GM23338 (cell line): ENCODE results near the gene CAMLG.

Experiments
- CREB1 ChIP-seq: fragments of 250-450 bp; sonication (Bioruptor Pico); IDR thresholded peaks from 2 replicates; pipeline ENCODE4 v1.5.0; 2020; ENCODE audit warnings: low read depth, mild to moderate bottlenecking, moderate library complexity
- CTCF ChIP-seq, 2 experiments: fragments of 200-600 bp in 1 of 2; sonication (generic) in 1 of 2; conservative IDR thresholded peaks; 2 replicates each; pipeline versions ENCODE4 v1.5.1 to v1.6.1; 2016 to 2017; ENCODE audit warnings: antibody characterized with exemption in 2 of 2, low read depth in 2 of 2, mild to moderate bottlenecking in 2 of 2, moderate library complexity in 1 of 2
- ETS1 ChIP-seq: IDR thresholded peaks from 2 replicates; pipeline ENCODE4 v1.6.1; 2016; ENCODE audit warnings: antibody characterized with exemption
- EZH2 ChIP-seq: fragments of 200-600 bp; sonication (generic); IDR thresholded peaks from one replicate; pipeline ENCODE4 v1.8.0; 2017; ENCODE audit warnings: antibody characterized with exemption, mild to moderate bottlenecking, low read depth; ENCODE audit not compliant: unreplicated experiment
- EZH2phosphoT487 ChIP-seq: fragments of 200-600 bp; sonication (generic); IDR thresholded peaks from one replicate; pipeline ENCODE4 v1.8.1; 2018; ENCODE audit warnings: antibody characterized with exemption; ENCODE audit not compliant: unreplicated experiment
- JUNB ChIP-seq: IDR thresholded peaks from one replicate; pipeline ENCODE4 v1.6.1; 2016; ENCODE audit warnings: antibody characterized with exemption; ENCODE audit not compliant: unreplicated experiment
- POLR2AphosphoS5 ChIP-seq: IDR thresholded peaks from 2 replicates; pipeline ENCODE4 v1.6.1; 2016; ENCODE audit warnings: antibody characterized with exemption, low read depth
- REST ChIP-seq: IDR thresholded peaks from one replicate; pipeline ENCODE4 v1.6.1; 2018; ENCODE audit warnings: antibody characterized with exemption; ENCODE audit not compliant: unreplicated experiment
- STAT1 ChIP-seq: IDR thresholded peaks from one replicate; pipeline ENCODE4 v1.6.1; 2016; ENCODE audit warnings: antibody characterized with exemption; ENCODE audit not compliant: unreplicated experiment
- ZNF331 ChIP-seq: fragments of 250-450 bp; sonication (Bioruptor Pico); IDR thresholded peaks from 2 replicates; pipeline ENCODE4 v1.5.0; 2020; ENCODE audit warnings: low read depth, mild to moderate bottlenecking, moderate library complexity

GRCh38 chr5:134787692-134788091 lies 49.3 kb downstream of the CAMLG start:
- TF ChIP-seq CTCF (conservative IDR thresholded peaks at IDR 0.05; ENCODE audit: low read depth in 2 of 2) (no peak), POLR2AphosphoS5 (no peak), EZH2phosphoT487 (no peak), REST (no peak), EZH2 (no peak), ETS1 (no peak), JUNB (no peak), ZNF331 (CRISPR knock-in tag) (no peak), STAT1 (no peak), CREB1 (CRISPR knock-in tag) (no peak)
